KMS-11 (cell line): ENCODE data around the gene C17orf50.

Source experiments
- H2AFZ ChIP-seq: fragments of 200-600 bp; sonication (generic); 2 replicates; pipeline ENCODE4 v1.6.1; 2016; ENCODE audit warnings: antibody characterized with exemption, mixed run types, low read depth
- H3K27ac ChIP-seq: fragments of 200-600 bp; sonication (generic); 2 replicates; pipeline ENCODE4 v1.6.1; 2016; ENCODE audit warnings: mild to moderate bottlenecking, mixed run types
- H3K27me3 ChIP-seq: fragments of 200-600 bp; sonication (generic); 2 replicates; pipeline ENCODE4 v1.6.1; 2017; ENCODE audit warnings: mild to moderate bottlenecking, low read depth, mixed run types, moderate library complexity; ENCODE audit not compliant: insufficient read depth
- H3K36me3 ChIP-seq: fragments of 200-600 bp; sonication (generic); 2 replicates; pipeline ENCODE4 v1.6.1; 2017; ENCODE audit warnings: mild to moderate bottlenecking, mixed run types; ENCODE audit not compliant: insufficient read depth
- H3K4me1 ChIP-seq: fragments of 200-600 bp; sonication (generic); 2 replicates; pipeline ENCODE4 v1.6.1; 2016; ENCODE audit warnings: mild to moderate bottlenecking, low read depth, mixed run types; ENCODE audit not compliant: poor library complexity, severe bottlenecking
- H3K4me2 ChIP-seq: fragments of 200-600 bp; sonication (generic); 2 replicates; pipeline ENCODE4 v1.7.0; 2016; ENCODE audit warnings: mild to moderate bottlenecking, mixed run types
- H3K4me3 ChIP-seq: fragments of 200-600 bp; sonication (generic); IDR thresholded peaks from 2 replicates; pipeline ENCODE4 v1.6.1; 2017; ENCODE audit warnings: low read depth, low read length, mixed read lengths; ENCODE audit not compliant: insufficient read depth
- H3K79me2 ChIP-seq: fragments of 200-600 bp; sonication (generic); 2 replicates; pipeline ENCODE4 v1.6.1; 2016; ENCODE audit warnings: low read depth, mixed run types; ENCODE audit not compliant: insufficient read depth
- H3K9ac ChIP-seq: fragments of 200-600 bp; sonication (generic); 2 replicates; pipeline ENCODE4 v1.6.1; 2016; ENCODE audit warnings: mild to moderate bottlenecking, mixed run types
- H4K20me1 ChIP-seq: fragments of 200-600 bp; sonication (generic); 2 replicates; pipeline ENCODE4 v1.6.1; 2016; ENCODE audit warnings: mild to moderate bottlenecking, mixed run types; ENCODE audit not compliant: insufficient read depth
- CTCF ChIP-seq: fragments of 200-600 bp; sonication (generic); conservative IDR thresholded peaks from 2 replicates; pipeline ENCODE4 v1.6.1; 2017; ENCODE audit warnings: low read depth, mild to moderate bottlenecking, antibody characterized with exemption, low read length, moderate library complexity, mixed read lengths

The C17orf50 gene

DNA sequence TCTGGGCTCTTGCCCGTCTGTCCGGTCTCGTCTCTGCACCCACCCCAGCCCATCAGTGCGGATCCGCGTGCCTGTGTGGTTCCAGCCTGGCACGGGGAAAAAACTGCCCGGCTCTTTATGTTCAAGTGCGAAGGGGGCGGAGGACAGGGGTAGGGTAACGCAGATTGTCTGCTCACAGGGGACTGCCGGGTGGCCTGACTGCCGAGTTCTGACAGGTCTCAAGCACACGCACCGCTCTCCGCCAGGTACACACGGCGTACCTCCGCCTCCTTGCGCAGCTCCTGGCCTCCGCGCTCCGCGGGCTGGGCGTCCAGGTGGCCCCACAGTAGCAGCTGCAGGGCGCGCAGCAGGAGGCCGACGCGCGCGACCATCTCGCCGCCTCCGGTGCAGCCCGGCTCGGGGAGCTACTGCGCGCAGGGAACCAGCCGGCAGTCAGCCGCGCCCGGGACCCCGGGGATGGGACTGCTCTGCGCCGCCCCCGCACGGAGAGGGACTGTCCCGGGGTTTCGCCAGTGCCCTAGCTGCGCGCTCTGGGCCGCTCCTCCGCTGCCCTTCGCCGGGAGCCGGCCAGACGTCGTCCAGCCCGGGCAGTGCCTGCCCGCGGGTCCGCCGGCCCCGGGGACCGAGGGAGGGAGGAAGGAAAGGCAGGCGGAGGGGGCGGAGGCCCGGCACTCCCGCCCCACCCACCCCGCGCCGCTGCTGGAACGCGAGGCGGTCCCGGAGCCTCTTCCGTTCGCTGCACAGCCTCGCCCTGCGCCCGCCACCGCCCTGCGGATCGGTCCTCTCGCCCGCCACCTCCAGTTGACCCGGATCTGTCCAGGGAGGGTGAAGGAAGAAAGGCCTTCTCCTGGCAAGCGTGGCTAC is 34.6 kb downstream of the C17orf50 start, which contains the start of gene MMP28:
Gene MMP28 (minus strand): TSS at position 635 of the 864 bp plus-strand sequence. CDS start 264 bp downstream, at position 371.
- Histone ChIP-seq H3K79me2 (no peaks in the 10 kb centered on the region), H4K20me1 (no peaks in the 10 kb centered on the region), H2AFZ (no peak within 1 kb of the TSS; the same call in 1 of the 2 replicates), H3K9ac (no peak within 1 kb of the TSS), H3K4me1 (no peaks in the 10 kb centered on the region), H3K27ac (no peak within 1 kb of the TSS), H3K36me3 (no peaks in the 10 kb centered on the region), H3K4me2 (no peak within 1 kb of the TSS), H3K27me3 (peaks cover 15% of the 10 kb centered on the region; the same call in 1 of the 2 replicates), H3K4me3 (no peak within 1 kb of the TSS)
- no peak for TF ChIP-seq CTCF

- no peak overlapping the region for H3K4me3 ChIP-seq
- no peaks in the 10 kb centered on the region for H3K4me1 ChIP-seq
- peaks cover 15% of the 10 kb centered on the region; the same call in 1 of the 2 replicates for H3K27me3 ChIP-seq
- no peak overlapping the region; the same call in 1 of the 2 replicates for H2AFZ ChIP-seq
- no peak overlapping the region for H3K4me2 ChIP-seq
- H3K36me3 ChIP-seq, result no peaks in the 10 kb centered on the region
- no peak for TF ChIP-seq CTCF
- H3K27ac ChIP-seq, result no peak overlapping the region
- H3K9ac ChIP-seq, result no peak overlapping the region
- no peaks in the 10 kb centered on the region for H3K79me2 ChIP-seq
- no peaks in the 10 kb centered on the region for H4K20me1 ChIP-seq
Measured at GRCh38 chr17:35795871-35796265, 35.2 kb downstream of the C17orf50 start.

DNA sequence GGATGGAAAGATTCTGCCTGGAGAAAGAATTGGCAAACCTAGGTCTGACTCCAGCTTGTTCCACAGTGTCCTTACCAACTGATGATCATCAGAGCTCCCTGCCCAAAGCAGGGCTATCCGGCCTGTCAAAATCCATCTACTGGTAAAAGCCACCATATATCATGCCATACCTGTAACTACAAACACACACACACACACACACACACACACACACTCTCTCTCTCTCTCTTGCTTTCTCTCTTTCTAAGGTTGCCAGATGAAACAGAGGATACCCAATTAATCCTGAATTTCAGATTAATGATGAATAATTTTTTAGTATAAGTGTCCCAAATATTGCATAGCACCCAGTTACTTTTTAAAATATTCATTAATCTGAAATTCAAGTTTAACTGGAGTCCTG is 36.3 kb downstream of the C17orf50 start:
- Histone ChIP-seq H4K20me1 (no peaks in the 10 kb centered on the region), H3K27me3 (peaks cover 15% of the 10 kb centered on the region; the same call in 1 of the 2 replicates), H3K4me2 (no peak overlapping the region), H3K4me1 (no peaks in the 10 kb centered on the region), H3K4me3 (no peak overlapping the region), H3K36me3 (no peaks in the 10 kb centered on the region), H3K27ac (no peak overlapping the region), H3K79me2 (no peaks in the 10 kb centered on the region), H2AFZ (no peak overlapping the region), H3K9ac (no peak overlapping the region)
- no peak for TF ChIP-seq CTCF

DNA sequence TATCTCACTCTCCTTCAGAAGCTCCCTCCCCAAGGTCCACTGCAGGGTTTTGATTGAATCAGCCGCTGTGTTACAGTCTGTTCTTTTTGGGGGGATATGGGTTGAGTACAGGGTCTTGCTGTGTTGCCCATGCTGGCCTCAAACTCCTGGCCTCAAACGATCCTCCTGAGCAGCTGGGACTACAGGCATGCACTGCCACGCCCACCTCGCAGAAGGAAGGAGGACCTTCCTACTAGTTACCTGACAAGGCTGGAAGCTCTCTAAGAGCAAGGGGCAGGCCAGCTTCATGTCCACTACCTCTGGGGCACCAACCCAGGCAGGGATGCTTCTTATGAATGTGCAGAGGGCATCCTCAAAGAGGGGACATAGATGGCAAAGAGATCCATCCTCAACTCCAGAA is 36.7 kb downstream of the C17orf50 start:
- H3K79me2 ChIP-seq, result no peaks in the 10 kb centered on the region
- H3K27me3 ChIP-seq, result peaks cover 15% of the 10 kb centered on the region; the same call in 1 of the 2 replicates
- no peak overlapping the region for H3K4me3 ChIP-seq
- no peaks in the 10 kb centered on the region for H3K36me3 ChIP-seq
- H3K4me1 ChIP-seq, result no peaks in the 10 kb centered on the region
- no peak overlapping the region for H3K27ac ChIP-seq
- H2AFZ ChIP-seq, result no peak overlapping the region
- TF ChIP-seq CTCF, result no peak
- H3K9ac ChIP-seq, result no peak overlapping the region
- H3K4me2 ChIP-seq, result no peak overlapping the region
- H4K20me1 ChIP-seq, result no peaks in the 10 kb centered on the region
